ENCODE measurements around the gene RDX.
"Not testable (repeated sequence)": the region's sequence is repeated elsewhere in the genome, so short reads cannot be mapped to it uniquely, and the experiment has no call there.

The RDX gene

GRCh38 chr11:110296226-110297075 is at the start of gene RDX:
RDX (minus strand) TSS chr11:110296614; CDS start chr11:110279692, 16,922 bp downstream.
- DNase-seq = no peak

- no peak for DNase-seq
Measured at GRCh38 chr11:110345743-110346142, 49.3 kb upstream of the RDX start.

- DNase-seq = no peak
Measured at GRCh38 chr11:110340436-110340835, 44.0 kb upstream of the RDX start.

GRCh38 chr11:110339456-110340250 is 43.2 kb upstream of the RDX start:
- no peak for DNase-seq

GRCh38 chr11:110338684-110339083 is 42.3 kb upstream of the RDX start:
- DNase-seq = no peak

- no peak for DNase-seq
Measured at GRCh38 chr11:110337570-110338193, 41.3 kb upstream of the RDX start.

GRCh38 chr11:110336054-110336453 is 39.6 kb upstream of the RDX start:
- DNase-seq = no peak

- DNase-seq = no peak
Measured at GRCh38 chr11:110335358-110335757, 38.9 kb upstream of the RDX start.

GRCh38 chr11:110331626-110332025 is 35.2 kb upstream of the RDX start:
- no peak for DNase-seq

- DNase-seq = no peak
Measured at GRCh38 chr11:110329445-110329844, 33.0 kb upstream of the RDX start.

- DNase-seq = no peak
Measured at GRCh38 chr11:110327508-110327907, 31.1 kb upstream of the RDX start.

GRCh38 chr11:110323786-110324185 is 27.4 kb upstream of the RDX start:
- no peak for DNase-seq

- DNase-seq = no peak
Measured at GRCh38 chr11:110319501-110319900, 23.1 kb upstream of the RDX start.

- DNase-seq = no peak
Measured at GRCh38 chr11:110318638-110319404, 22.4 kb upstream of the RDX start.

- DNase-seq = peak; percentile 82
Measured at GRCh38 chr11:110317516-110317932, 21.1 kb upstream of the RDX start.

GRCh38 chr11:110314366-110315095 is 18.1 kb upstream of the RDX start:
- DNase-seq = no peak

GRCh38 chr11:110312670-110313069 is 16.3 kb upstream of the RDX start:
- no peak for DNase-seq

- DNase-seq = no peak
Measured at GRCh38 chr11:110311783-110312579, 15.6 kb upstream of the RDX start.

GRCh38 chr11:110308071-110308470 is 11.7 kb upstream of the RDX start:
- no peak for DNase-seq

GRCh38 chr11:110306019-110306388 is 9.6 kb upstream of the RDX start:
- not testable (repeated sequence) for DNase-seq
